Endothelial cell of umbilical vein (primary cell): ENCODE results near the gene DCAF4L1. TPM values are rescaled to one million over a fixed set of nuclear protein-coding genes. Genes with fewer than 3 reads are reported as not detected.

Experiments
- BruUV-seq: library from RNA; stranded (reverse); fragments of 400-500 nt; replicated peaks from 2 replicates; lab custom pipeline; 2021; lab: Mats Ljungman, UMichigan
- CTCF ChIA-PET: fragments of 300-600, 350-600 bp; sonication (Branson Sonifier 250); formaldehyde crosslinking; loops from one replicate; lab custom pipeline; 2021; ENCODE audit warnings: antibody characterized with exemption, inconsistent platforms; lab: Charles Lee
- POLR2A ChIA-PET: fragments of 300-600, 350-600 bp; sonication (Branson Sonifier 250); formaldehyde crosslinking; loops from one replicate; lab custom pipeline; 2021; ENCODE audit warnings: antibody characterized with exemption, inconsistent platforms; lab: Charles Lee
- DNase-seq: peaks from one replicate; pipeline ENCODE4 v3.0.0-alpha.2; 2011; ENCODE audit warnings: low read depth, low spot score
- FAIRE-seq: peaks from 2 replicates; lab custom pipeline; 2011; peaks lifted over from hg19 to GRCh38; lab: Jason Lieb, UNC
- H2AFZ ChIP-seq: 2 replicates; pipeline ENCODE4 v1.6.0; 2012; ENCODE audit warnings: low read depth, low read length, control low read depth, inconsistent platforms
- H3K27ac ChIP-seq: 2 replicates; pipeline ENCODE4 v1.5.1; 2011; ENCODE audit warnings: low read depth, mild to moderate bottlenecking, control low read depth, low read length, moderate library complexity; ENCODE audit not compliant: insufficient read depth
- H3K27me3 ChIP-seq, 2 experiments: 2 replicates each; pipeline versions ENCODE4 v1.6.0 to v1.6.1; 2011; ENCODE audit warnings: low read length in 2 of 2, mixed read lengths in 1 of 2; ENCODE audit not compliant: control insufficient read depth in 2 of 2, insufficient read depth in 2 of 2
- H3K36me3 ChIP-seq, 2 experiments: 2 replicates in 1 of 2; 3 replicates in 1 of 2; pipeline ENCODE4 v1.5.1; 2011; ENCODE audit warnings: low read length in 2 of 2, mild to moderate bottlenecking in 1 of 2, moderate library complexity in 1 of 2; ENCODE audit not compliant: control insufficient read depth in 2 of 2, insufficient read depth in 2 of 2; ENCODE audit errors: extremely low read depth in 1 of 2
- H3K4me1 ChIP-seq: 3 replicates; pipeline ENCODE4 v1.5.1; 2011; ENCODE audit warnings: mild to moderate bottlenecking, low read length; ENCODE audit not compliant: control insufficient read depth, insufficient read depth; ENCODE audit errors: extremely low read depth
- H3K4me2 ChIP-seq: 2 replicates; pipeline ENCODE4 v1.6.1; 2011; ENCODE audit warnings: low read length, control low read depth, mixed read lengths; ENCODE audit not compliant: insufficient read depth
- H3K4me3 ChIP-seq, 3 experiments: fragments of 200-600 bp in 1 of 3; sonication (generic), shearing (Covaris generic) in 1 of 3; replicated peaks in 1 of 3; 2 replicates each; pipeline ENCODE4 v1.5.1; 2011 to 2016; ENCODE audit warnings: control low read depth in 3 of 3, low read length in 3 of 3, mild to moderate bottlenecking in 2 of 3, inconsistent platforms in 1 of 3, low read depth in 1 of 3, moderate library complexity in 1 of 3; ENCODE audit not compliant: insufficient read depth in 1 of 3
- H3K79me2 ChIP-seq: 2 replicates; pipeline ENCODE4 v1.6.0; 2012; ENCODE audit warnings: low read length, inconsistent platforms; ENCODE audit not compliant: control insufficient read depth, insufficient read depth
- H3K9ac ChIP-seq: replicated peaks from 2 replicates; pipeline ENCODE3; 2011; ENCODE audit warnings: low read length, control low read depth; ENCODE audit not compliant: insufficient read depth; ENCODE audit errors: extremely low read depth
- H3K9me1 ChIP-seq: replicated peaks from 3 replicates; pipeline ENCODE4 v1.6.0; 2011; ENCODE audit warnings: mild to moderate bottlenecking, low read length; ENCODE audit not compliant: control insufficient read depth, insufficient read depth; ENCODE audit errors: extremely low read depth
- H3K9me3 ChIP-seq: replicated peaks from 2 replicates; pipeline ENCODE4 v1.5.1; 2012; ENCODE audit warnings: low read length, inconsistent platforms; ENCODE audit not compliant: control insufficient read depth, insufficient read depth
- H4K20me1 ChIP-seq: replicated peaks from 2 replicates; pipeline ENCODE3; 2011; ENCODE audit warnings: mild to moderate bottlenecking, low read length; ENCODE audit not compliant: control insufficient read depth, insufficient read depth; ENCODE audit errors: extremely low read depth
- FOS ChIP-seq: IDR thresholded peaks from 2 replicates; pipeline ENCODE4 v1.6.1; 2011; ENCODE audit warnings: mild to moderate bottlenecking, low read length, moderate library complexity, borderline replicate concordance; ENCODE audit not compliant: insufficient read depth
- GATA2 ChIP-seq: IDR thresholded peaks from 2 replicates; pipeline ENCODE4 v1.7.0; 2011; ENCODE audit warnings: low read depth, mild to moderate bottlenecking, moderate library complexity, mixed read lengths, low read length; ENCODE audit not compliant: insufficient read length, insufficient read depth
- JUN ChIP-seq: IDR thresholded peaks from 2 replicates; pipeline ENCODE4 v1.6.1; 2011; ENCODE audit warnings: borderline replicate concordance, low read depth; ENCODE audit not compliant: insufficient read length, insufficient read depth
- POLR2A ChIP-seq: IDR thresholded peaks from 2 replicates; pipeline ENCODE4 v1.6.1; 2012; ENCODE audit warnings: low read depth, mild to moderate bottlenecking, control low read depth, low read length
- POLR2AphosphoS5 ChIP-seq: IDR thresholded peaks from 2 replicates; pipeline ENCODE4 v1.6.1; 2012; ENCODE audit warnings: low read depth, mild to moderate bottlenecking, control low read depth, low read length, moderate library complexity; ENCODE audit not compliant: insufficient read depth
- dilution Hi-C: fragments of 300-500 bp; cut with MboI; formaldehyde crosslinking; loops from one replicate; pipeline ENCODE4 v1.15.0; 2019; ENCODE audit warnings: low sequenced_read_pairs; ENCODE audit not compliant: extremely low pct_ligation_motif_present
- intact Hi-C: fragments of 100-400 bp; cut with micrococcal nuclease; formaldehyde crosslinking; loops from one replicate; pipeline ENCODE4 v1.10.0; 2022
- polyA plus RNA-seq, 4 experiments: library from polyadenylated mRNA; depleted of rRNA in 3 of 4; stranded (reverse) in 3 of 4; unstranded in 1 of 4; fragments of >200 nt; gene quantifications; 2 replicates each; pipeline versions ENCODE4 v1.2.1 to v1.2.3, GENCODE V29; 2011 to 2012; ENCODE audit warnings: missing spikeins in 1 of 4
- total RNA-seq: library from RNA; stranded (reverse); gene quantifications from 2 replicates; pipeline ENCODE4 v1.2.3, GENCODE V29; 2021
- TF ChIP-seq, protein P1 (sequence below), 2 donors: IDR thresholded peaks; 1 replicate in 1 of 2; 2 replicates in 1 of 2; pipeline ENCODE4 v1.5.1; 2011; ENCODE audit warnings: low read length in 2 of 2, mild to moderate bottlenecking in 2 of 2, moderate library complexity in 2 of 2, control low read depth in 1 of 2, inconsistent platforms in 1 of 2, low read depth in 1 of 2; ENCODE audit not compliant: insufficient read depth in 1 of 2; ENCODE audit errors: extremely low read depth in 1 of 2
- TF ChIP-seq, protein P2 (sequence below): IDR thresholded peaks from 2 replicates; pipeline ENCODE4 v1.6.1; 2011; ENCODE audit not compliant: insufficient read depth, insufficient read length

The DCAF4L1 gene
- total and polyA plus RNA-seq, 2 donors (not counting 3 experiments of a cell fraction or from before 2014, with no cell fraction given) = 0.06 to 0.15 TPM

DNA sequence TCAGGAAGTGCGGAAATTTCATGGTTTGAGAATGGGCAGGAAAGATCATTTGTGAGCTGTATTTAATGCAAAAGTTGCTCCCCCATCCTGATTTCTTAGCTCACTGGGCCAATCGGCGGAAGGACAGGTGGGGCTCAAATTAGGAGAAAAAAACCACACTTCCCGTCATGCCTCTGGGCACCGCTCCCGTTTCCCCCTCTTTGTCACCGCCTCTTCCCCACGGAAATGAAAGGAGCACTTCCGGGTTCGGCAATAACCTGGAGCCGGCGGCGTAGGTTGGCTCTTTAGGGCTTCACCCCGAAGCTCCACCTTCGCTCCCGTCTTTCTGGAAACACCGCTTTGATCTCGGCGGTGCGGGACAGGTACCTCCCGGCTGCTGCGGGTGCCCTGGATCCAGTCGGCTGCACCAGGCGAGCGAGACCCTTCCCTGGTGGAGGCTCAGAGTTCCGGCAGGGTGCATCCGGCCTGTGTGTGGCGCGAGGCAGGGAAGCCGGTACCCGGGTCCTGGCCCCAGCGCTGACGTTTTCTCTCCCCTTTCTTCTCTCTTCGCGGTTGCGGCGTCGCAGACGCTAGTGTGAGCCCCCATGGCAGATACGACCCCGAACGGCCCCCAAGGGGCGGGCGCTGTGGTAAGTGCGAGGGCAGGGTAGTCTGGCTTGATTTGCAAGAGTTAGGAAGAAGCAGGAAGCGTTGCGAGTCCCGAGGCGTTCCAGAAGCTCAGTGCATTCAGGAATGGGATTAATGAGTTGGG lies 46.5 kb upstream of the DCAF4L1 start, which contains the start of gene TMEM33:
Gene TMEM33 (plus strand): TSS at position 529 of the 751 bp plus-strand sequence. CDS start 56 bp downstream, at position 585.
- peaks cover 8% of the 10 kb centered on the region for H4K20me1 ChIP-seq
- peak; percentile 90 for FAIRE-seq
- intact Hi-C loops (loop anchor here (1.0 kb wide), 1 partner anchor 55 kb away; the partner anchor contains the start of gene SLC30A9), dilution Hi-C loops (no loop called here)
- H2AFZ ChIP-seq = peak within 1 kb of the TSS; percentile 94
- peaks cover 2% of the 10 kb centered on the region for H3K9me1 ChIP-seq
- peak within 1 kb of the TSS; percentile 73 for H3K27ac ChIP-seq
- DNase-seq = peak; percentile 87
- peak within 1 kb of the TSS; percentile 89 for H3K9ac ChIP-seq
- H3K27me3 ChIP-seq = peaks cover 10 to 28% of the 10 kb centered on the region in 2 experiments
- peak within 1 kb of the TSS; percentile 65 to 97 (median 91) for H3K4me3 ChIP-seq
- no peaks in the 10 kb centered on the region for H3K9me3 ChIP-seq
- BruUV-seq = TSS peak; percentile 46
- H3K36me3 ChIP-seq = peaks cover 2 to 10% of the 10 kb centered on the region in 2 experiments
- POLR2A ChIA-PET = no interaction called here
- H3K4me2 ChIP-seq = peak within 1 kb of the TSS; percentile 100
- peaks cover 50% of the 10 kb centered on the region for H3K79me2 ChIP-seq
- peaks cover 18% of the 10 kb centered on the region for H3K4me1 ChIP-seq
- CTCF ChIA-PET = interaction anchor here (0.6 to 1.6 kb wide), 2 partner anchors 22 to 29 kb away, joined by 4 to 6 read pairs; no protein-coding TSS in a partner anchor
- TF ChIP-seq POLR2AphosphoS5 = peak; percentile 39
- peak; percentile 74 for TF ChIP-seq POLR2A
- TF ChIP-seq, protein P1, sequence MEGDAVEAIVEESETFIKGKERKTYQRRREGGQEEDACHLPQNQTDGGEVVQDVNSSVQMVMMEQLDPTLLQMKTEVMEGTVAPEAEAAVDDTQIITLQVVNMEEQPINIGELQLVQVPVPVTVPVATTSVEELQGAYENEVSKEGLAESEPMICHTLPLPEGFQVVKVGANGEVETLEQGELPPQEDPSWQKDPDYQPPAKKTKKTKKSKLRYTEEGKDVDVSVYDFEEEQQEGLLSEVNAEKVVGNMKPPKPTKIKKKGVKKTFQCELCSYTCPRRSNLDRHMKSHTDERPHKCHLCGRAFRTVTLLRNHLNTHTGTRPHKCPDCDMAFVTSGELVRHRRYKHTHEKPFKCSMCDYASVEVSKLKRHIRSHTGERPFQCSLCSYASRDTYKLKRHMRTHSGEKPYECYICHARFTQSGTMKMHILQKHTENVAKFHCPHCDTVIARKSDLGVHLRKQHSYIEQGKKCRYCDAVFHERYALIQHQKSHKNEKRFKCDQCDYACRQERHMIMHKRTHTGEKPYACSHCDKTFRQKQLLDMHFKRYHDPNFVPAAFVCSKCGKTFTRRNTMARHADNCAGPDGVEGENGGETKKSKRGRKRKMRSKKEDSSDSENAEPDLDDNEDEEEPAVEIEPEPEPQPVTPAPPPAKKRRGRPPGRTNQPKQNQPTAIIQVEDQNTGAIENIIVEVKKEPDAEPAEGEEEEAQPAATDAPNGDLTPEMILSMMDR (IDR thresholded peaks at IDR 0.05; ENCODE audit: extremely low read depth in 1 of 2, insufficient read depth in 1 of 2, low read depth in 1 of 2, low read length in 2 of 2) = no peak

DNA sequence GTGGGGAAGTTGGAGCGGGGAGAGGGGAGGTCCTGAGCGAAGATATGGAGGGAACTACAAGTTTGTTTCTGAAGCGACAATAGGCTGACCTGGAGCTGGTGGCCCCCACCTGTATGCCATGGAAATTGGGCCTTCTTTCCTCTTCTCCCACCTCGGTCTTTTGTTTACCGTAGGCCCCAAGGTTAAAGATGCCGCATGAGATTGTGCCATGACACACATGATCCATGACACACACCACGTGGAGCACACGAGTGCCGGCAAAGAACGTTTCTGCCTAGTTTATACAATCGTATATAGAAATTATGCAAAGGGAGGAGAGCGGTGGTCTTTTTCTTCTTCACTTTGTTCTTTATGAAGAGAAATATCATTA lies 45.9 kb upstream of the DCAF4L1 start:
- intact Hi-C loops (loop anchor here (1.0 kb wide), 1 partner anchor 55 kb away; the partner anchor contains the start of gene SLC30A9), dilution Hi-C loops (no loop called here)
- ChIA-PET CTCF (interaction anchor here (0.6 to 1.6 kb wide), 2 partner anchors 21 to 28 kb away, joined by 4 to 6 read pairs; no protein-coding TSS in a partner anchor), POLR2A (no interaction called here)
- FAIRE-seq = peak; percentile 50
- no TSS peak for BruUV-seq
- Histone ChIP-seq H3K4me2 (peak overlapping the region; percentile 100), H3K27me3 (peaks cover 9 to 23% of the 10 kb centered on the region in 2 experiments), H3K36me3 (peaks cover 2 to 10% of the 10 kb centered on the region in 2 experiments), H3K4me1 (peaks cover 18% of the 10 kb centered on the region), H3K27ac (peak overlapping the region; percentile 73), H3K79me2 (peaks cover 51% of the 10 kb centered on the region), H3K9ac (peak overlapping the region; percentile 89), H3K9me3 (no peaks in the 10 kb centered on the region), H2AFZ (peak overlapping the region; percentile 94), H4K20me1 (peaks cover 8% of the 10 kb centered on the region), H3K9me1 (peaks cover 2% of the 10 kb centered on the region), H3K4me3 (peak overlapping the region; percentile 65 to 97 (median 91))
- TF ChIP-seq POLR2AphosphoS5 (no peak), JUN (no peak), FOS (no peak), POLR2A (no peak), GATA2 (peak; percentile 19)
- TF ChIP-seq, protein P1 (IDR thresholded peaks at IDR 0.05; ENCODE audit: extremely low read depth in 1 of 2, insufficient read depth in 1 of 2, low read depth in 1 of 2, low read length in 2 of 2) = no peak
- TF ChIP-seq, protein P2, sequence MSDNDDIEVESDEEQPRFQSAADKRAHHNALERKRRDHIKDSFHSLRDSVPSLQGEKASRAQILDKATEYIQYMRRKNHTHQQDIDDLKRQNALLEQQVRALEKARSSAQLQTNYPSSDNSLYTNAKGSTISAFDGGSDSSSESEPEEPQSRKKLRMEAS = peak; percentile 80
- DNase-seq = no peak
